Motor neuron (in vitro differentiated cells): ENCODE data around the gene PDF. TPM values are rescaled to one million over a fixed set of nuclear protein-coding genes. Genes with fewer than 3 reads are reported as not detected.

Source experiments
- ATAC-seq, 8 experiments: fragments of 200-7000 bp; cut with Tn5 transposase; replicated peaks in 6 of 8; 2 replicates each; pipeline ENCODE4 v1.8.0; 2021; ENCODE audit warnings: mild to moderate bottlenecking in 8 of 8, moderate library complexity in 8 of 8
- H3K27ac ChIP-seq, 2 donors: fragments of 250-450 bp; sonication (Bioruptor Pico); 2 replicates each; pipeline ENCODE4 v1.9.0; 2021; ENCODE audit warnings: antibody characterized with exemption in 2 of 2, mild to moderate bottlenecking in 2 of 2, moderate library complexity in 1 of 2
- H3K4me1 ChIP-seq, 2 donors: fragments of 250-450 bp; sonication (Bioruptor Pico); replicated peaks in 1 of 2; 2 replicates each; pipeline ENCODE4 v1.6.1; 2021; ENCODE audit warnings: antibody characterized with exemption in 2 of 2, mild to moderate bottlenecking in 2 of 2, moderate library complexity in 1 of 2
- H3K4me3 ChIP-seq, 5 donors: fragments of 250-450 bp; sonication (Bioruptor Pico); 2 replicates each; pipeline ENCODE4 v1.9.0; 2021; ENCODE audit warnings: antibody characterized with exemption in 5 of 5, mild to moderate bottlenecking in 5 of 5, moderate library complexity in 4 of 5
- WGBS, 10 experiments: fragments of 450-650 bp; shearing (Covaris generic); methylation state at CpG; one replicate each; pipeline ENCODE4 v1.0.0; 2022; 5-methylcytosine and 5-hydroxymethylcytosine counted together
- in situ Hi-C, 9 experiments: fragments of 400-800 bp; cut with MboI; loops; one replicate each; pipeline ENCODE4 v1.15.0; 2021; ENCODE audit warnings: low sequenced_read_pairs in 9 of 9, low pct_unique_long_range_greater_than_20kb in 2 of 9; ENCODE audit not compliant: unreplicated experiment in 9 of 9
- total RNA-seq, 8 experiments: library from RNA; unstranded; fragments of 300-600 nt; gene quantifications; 2 replicates each; pipeline versions ENCODE4 v1.2.3 to v1.2.4, GENCODE V29; 2022

PDF gene
- total RNA-seq, 8 experiments from 2014 or later = 3.0 to 12.8 (median 5.8) TPM

DNA sequence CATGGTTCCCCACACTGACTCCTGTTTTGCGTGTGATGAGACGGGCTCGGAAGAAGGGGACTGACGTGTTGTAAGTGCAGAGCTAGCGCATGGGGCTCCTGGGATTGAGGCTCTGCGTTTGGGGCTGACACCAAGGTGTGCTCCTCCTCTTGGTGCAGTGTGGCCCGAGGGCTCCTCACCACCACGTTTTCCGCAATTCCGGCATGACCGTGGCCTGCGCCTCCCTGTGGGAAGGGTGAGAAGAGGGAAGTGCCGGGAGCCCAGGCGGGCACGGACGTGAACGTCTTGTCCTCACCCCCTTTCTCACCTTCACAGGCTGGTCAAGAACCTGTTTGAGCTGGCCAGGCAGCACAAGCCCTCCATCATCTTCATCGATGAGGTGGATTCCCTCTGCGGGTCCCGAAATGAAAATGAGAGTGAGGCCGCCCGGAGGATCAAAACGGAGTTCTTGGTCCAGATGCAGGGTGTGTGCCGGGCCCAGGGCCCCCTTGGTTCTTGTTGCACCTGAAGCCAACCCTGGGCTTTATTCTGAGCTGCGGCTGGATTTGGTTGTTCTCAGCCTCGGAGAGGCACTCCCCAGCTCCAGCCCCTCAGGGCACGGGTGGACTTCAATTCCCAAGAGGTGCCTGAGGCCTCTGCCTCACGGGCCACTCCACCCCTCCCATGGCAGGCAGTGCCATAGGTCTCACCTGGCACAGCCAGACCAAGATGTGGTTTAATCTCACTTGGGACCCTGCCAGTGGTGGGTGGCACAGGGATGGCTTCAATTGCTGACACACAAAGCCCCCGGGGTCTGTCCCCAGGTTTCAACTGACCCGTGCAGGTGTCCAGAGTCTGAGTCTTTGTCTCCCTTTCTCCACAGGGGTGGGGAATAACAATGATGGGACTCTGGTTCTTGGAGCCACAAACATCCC lies 10.3 kb downstream of the PDF start:
- H3K4me3 ChIP-seq = no peak overlapping the region
- in situ Hi-C loops = no loop called here
- H3K4me1 ChIP-seq = no peaks in the 10 kb centered on the region
- ATAC-seq = no peak
- no peak overlapping the region for H3K27ac ChIP-seq
- 84 to 100% (median 92%) methylated on average over 2 to 13 of the region's 30 CpGs; no CpG with 5 or more reads in 4 of the 10 experiments for WGBS, 10 experiments

DNA sequence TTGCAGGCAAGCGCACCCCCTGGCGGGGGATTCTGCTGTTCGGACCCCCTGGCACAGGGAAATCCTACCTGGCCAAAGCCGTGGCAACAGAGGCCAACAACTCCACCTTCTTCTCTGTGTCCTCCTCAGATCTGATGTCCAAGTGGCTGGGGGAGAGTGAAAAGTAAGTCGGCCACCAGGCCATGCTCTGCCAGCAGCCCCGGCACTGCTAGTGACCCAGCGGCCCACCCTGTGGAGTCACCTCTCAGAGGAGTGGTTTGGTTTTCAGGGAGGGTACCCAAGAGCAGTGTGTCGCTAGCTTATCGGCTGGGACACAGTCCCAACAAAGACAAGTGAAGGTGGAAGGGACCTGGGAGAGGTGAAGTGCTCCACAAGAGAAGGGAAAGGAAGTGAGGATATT lies 11.0 kb downstream of the PDF start:
- Histone ChIP-seq H3K4me3 (no peak overlapping the region), H3K4me1 (no peaks in the 10 kb centered on the region), H3K27ac (no peak overlapping the region)
- in situ Hi-C loops = no loop called here
- ATAC-seq = no peak
- WGBS, 10 experiments = 69 to 100% (median 92%) methylated on average over 2 to 7 of the region's 9 CpGs; no CpG with 5 or more reads in 4 of the 10 experiments

DNA sequence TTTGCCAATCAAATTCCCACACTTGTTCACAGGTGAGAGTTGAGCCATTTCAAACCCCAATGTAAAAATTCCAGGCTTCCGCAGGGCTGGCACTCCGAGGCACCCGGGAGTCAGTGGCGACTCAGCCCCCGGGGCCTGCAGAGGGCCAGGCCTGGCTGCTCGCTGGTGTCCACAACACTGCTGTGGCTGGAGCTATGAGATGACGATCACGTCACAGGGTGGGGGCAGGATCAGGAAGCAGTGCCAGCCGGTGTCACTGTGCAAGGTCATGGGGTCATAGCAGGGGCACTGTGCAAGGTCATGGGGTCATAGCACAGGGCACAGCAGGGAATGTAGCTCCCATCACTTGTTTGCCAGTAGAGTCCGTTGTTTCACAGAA lies 11.5 kb downstream of the PDF start:
- Histone ChIP-seq H3K27ac (no peak overlapping the region), H3K4me3 (no peak overlapping the region), H3K4me1 (no peaks in the 10 kb centered on the region)
- WGBS, 10 experiments = 80 to 84% methylated on average over 2 to 5 of the region's 10 CpGs; no CpG with 5 or more reads in 8 of the 10 experiments
- in situ Hi-C loops = no loop called here
- no peak for ATAC-seq

DNA sequence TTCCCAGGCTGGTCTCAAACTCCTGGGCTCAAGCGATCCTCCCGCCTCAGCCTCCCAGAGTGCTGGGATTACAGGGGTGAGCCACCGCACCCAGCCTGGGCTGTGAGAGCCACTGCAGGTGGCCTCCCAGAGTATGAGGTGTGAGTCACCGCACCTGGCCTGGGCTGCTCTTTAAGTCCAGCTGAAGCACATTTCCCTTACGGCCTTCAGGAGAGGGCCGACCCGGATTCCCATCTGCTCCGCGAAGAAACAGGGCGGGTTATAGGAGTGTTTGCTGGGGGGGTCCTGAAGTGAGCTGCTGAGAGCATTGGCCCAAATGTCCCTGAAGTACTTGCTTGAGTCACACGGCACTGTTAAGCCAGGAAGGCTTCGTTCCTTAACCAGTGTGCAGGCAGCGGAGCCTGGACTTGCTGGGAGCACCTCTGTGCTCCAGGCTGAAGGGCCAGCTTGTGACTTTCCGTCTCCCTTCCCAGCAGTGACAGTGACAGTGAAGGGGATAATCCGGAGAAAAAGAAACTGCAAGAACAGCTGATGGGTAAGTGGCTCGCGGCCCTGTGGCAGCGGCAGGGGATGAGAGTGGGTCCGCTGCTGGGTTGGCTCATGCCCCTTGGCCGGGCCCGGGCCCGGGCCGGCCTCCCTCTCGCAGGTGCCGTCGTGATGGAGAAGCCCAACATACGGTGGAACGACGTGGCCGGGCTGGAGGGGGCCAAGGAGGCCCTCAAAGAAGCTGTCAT lies 12.0 kb downstream of the PDF start:
- Histone ChIP-seq H3K4me3 (no peak overlapping the region), H3K4me1 (no peaks in the 10 kb centered on the region), H3K27ac (no peak overlapping the region)
- ATAC-seq = no peak
- in situ Hi-C loops = no loop called here
- 90 to 100% (median 98%) methylated on average over 1 to 15 of the region's 30 CpGs; no CpG with 5 or more reads in 2 of the 10 experiments for WGBS, 10 experiments

DNA sequence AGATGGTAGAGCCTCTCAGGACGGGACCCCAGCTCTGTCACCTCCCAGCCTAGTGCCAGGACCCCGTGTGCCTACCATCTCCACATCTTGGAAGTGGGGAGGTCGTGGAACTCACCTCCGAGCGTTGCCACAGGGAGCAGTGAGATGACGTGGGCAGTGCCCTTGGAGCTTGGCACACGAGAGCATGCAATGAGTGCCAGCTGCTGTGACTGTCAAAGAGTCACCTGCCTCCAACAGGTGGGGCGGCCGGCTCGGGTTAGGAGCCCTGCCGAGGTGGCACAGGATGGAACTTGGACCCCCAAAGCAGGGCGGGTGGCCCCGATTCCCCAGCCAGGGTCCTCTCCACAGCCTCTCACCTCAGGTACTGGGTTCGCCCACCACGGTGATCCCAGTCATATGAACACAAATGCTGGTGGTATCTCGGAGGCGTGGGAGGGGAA lies 13.8 kb downstream of the PDF start:
- Histone ChIP-seq H3K27ac (no peak overlapping the region), H3K4me3 (no peak overlapping the region), H3K4me1 (peaks cover 6% of the 10 kb centered on the region in 2 donors)
- in situ Hi-C loops = no loop called here
- no peak for ATAC-seq
- 40 to 100% methylated on average over 1 of the region's 17 CpGs; no CpG with 5 or more reads in 8 of the 10 experiments for WGBS, 10 experiments

DNA sequence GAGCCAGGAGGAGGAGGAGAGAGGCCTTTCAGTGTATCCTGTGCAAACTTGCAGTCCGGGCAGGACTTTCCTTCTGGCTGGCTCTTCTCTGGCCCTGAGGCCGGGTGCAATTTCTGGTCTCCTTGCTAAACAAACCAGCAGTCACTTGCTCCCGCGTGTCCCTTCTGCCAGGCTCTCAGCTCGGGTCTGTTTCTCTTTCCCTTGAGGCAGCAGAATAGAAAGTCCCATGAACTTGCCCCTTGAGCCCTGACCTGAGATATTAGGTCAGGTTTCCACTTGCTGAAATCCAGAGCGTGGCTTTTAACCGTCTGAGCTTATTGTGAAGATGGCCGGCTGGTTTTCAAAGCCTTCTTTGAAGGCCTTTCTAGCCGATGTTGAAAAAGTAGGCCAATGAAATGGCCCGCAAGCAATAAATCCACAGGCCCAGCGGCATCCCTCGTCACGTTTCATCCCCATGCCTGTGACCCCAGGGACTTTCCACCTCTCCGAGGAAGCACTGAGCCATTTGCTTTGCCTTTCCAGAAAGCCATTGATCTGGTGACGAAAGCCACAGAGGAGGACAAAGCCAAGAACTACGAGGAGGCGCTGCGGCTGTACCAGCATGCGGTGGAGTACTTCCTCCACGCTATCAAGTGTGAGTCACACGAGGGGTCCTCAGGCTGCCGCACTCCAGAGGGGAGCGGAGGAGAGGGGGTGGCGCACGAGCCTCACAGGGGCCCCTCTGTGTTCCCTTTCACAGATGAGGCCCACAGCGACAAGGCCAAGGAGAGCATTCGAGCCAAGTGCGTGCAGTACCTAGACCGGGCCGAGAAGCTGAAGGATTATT lies 14.7 kb downstream of the PDF start:
- WGBS, 10 experiments = 67 to 100% (median 83%) methylated on average over 2 to 16 of the region's 30 CpGs; no CpG with 5 or more reads in 1 of the 10 experiments
- H3K27ac ChIP-seq = peak overlapping the region in 1 of 2 donors; percentile 69
- no peak overlapping the region for H3K4me3 ChIP-seq
- in situ Hi-C loops = no loop called here
- H3K4me1 ChIP-seq = peaks cover 6% of the 10 kb centered on the region in 2 donors
- no peak for ATAC-seq

DNA sequence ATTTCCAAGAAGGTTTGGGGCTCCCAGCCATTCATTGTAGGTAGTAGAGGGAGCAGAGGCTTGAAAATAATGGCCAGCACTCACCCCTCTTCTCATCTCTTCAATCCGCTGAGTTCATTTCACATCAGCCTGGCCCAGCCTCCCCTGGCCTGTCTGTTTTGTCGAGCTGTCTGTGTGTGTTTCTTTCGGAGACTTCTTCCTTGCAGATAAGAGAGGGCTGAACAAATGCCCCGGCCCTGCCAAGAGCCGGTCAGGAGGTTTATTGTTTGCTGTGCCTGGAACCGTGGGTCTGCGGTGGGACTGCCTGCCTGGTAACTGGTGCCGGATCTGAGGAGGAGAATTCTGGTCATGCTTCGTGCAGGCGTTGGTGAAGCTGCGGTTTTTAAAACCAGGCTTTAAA lies 15.9 kb downstream of the PDF start:
- H3K4me1 ChIP-seq = peaks cover 6% of the 10 kb centered on the region in 2 donors
- no peak for ATAC-seq
- no peak overlapping the region for H3K27ac ChIP-seq
- H3K4me3 ChIP-seq = no peak overlapping the region
- in situ Hi-C loops = no loop called here
- 78 to 100% (median 95%) methylated on average over 1 to 8 of the region's 11 CpGs; no CpG with 5 or more reads in 2 of the 10 experiments for WGBS, 10 experiments

DNA sequence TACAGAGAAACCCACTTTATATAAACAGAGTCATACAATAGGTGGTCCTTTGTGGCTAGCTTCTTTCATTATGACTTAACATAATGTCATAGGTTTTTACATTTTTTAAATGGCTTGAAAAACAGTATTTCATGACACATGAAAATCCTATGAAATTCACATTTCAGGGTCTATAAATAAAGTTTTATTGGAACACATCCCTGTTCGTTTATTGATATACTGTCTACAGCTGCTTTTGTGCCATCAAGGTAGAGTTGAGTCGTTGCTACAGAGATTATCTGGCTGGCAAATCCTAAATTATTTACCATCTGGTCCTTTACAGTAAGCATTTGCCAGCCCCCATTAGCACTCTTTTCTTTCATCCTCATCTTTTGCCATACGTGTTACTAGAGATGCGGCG lies 16.9 kb downstream of the PDF start:
- in situ Hi-C loops = no loop called here
- WGBS, 10 experiments = 77 to 100% (median 96%) methylated on average over 2 to 5 of the region's 5 CpGs; no CpG with 5 or more reads in 2 of the 10 experiments

DNA sequence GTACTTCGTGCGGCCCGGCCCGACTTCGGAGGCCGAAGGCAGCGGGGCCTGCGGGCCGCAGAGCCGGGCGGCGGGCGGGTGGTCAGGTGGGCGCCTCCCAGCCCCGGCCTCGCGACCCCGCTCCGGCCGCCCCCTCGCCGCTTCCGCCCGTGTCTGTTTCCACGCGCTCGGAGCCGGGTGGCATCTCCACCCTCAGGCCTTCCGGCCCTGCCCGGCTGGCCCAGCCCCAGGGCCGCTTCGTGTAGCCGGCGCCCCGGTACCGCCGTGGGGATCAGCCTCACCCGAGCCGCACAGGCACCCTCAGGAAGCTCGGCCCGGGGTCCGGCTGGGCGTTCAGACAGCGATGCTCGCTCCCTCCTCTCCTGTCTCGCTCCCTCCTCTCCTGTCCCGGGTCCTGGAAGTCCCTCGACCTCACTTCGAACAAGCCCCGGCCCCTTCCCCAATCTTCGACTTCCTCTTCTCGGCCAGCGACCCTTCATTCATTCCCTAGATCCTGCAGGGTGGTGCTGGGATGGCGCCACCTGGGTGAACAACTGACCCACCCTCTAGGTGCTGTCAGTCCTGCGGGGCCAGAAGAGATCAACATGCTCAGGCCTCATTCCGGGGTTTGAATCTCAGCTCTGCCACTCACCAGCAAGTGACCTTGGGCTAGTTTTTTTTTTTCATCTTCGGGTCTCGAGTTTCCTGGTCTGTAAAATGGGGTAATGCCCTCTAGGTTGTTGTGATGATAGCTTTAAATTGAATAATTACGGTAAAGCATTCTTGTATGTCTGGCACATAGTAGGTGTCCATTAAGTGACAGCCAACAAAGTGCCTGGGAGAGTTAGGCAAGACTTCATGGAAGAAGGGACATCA lies 18.6 kb downstream of the PDF start:
- Histone ChIP-seq H3K4me3 (peak overlapping the region; percentile 76 to 98 (median 90)), H3K27ac (peak overlapping the region; percentile 74 to 81), H3K4me1 (peaks cover 6% of the 10 kb centered on the region in 2 donors)
- 0 to 33% (median 5%) methylated on average over 1 to 14 of the region's 59 CpGs; no CpG with 5 or more reads in 2 of the 10 experiments for WGBS, 10 experiments
- peak; percentile 54 to 68 (median 60) for ATAC-seq
- in situ Hi-C loops = no loop called here

More for the DNA sequence above, 16.9 kb downstream of the PDF start:
- Histone ChIP-seq H3K27ac (no peak overlapping the region), H3K4me1 (peaks cover 6% of the 10 kb centered on the region in 2 donors), H3K4me3 (no peak overlapping the region)
- no peak for ATAC-seq

DNA sequence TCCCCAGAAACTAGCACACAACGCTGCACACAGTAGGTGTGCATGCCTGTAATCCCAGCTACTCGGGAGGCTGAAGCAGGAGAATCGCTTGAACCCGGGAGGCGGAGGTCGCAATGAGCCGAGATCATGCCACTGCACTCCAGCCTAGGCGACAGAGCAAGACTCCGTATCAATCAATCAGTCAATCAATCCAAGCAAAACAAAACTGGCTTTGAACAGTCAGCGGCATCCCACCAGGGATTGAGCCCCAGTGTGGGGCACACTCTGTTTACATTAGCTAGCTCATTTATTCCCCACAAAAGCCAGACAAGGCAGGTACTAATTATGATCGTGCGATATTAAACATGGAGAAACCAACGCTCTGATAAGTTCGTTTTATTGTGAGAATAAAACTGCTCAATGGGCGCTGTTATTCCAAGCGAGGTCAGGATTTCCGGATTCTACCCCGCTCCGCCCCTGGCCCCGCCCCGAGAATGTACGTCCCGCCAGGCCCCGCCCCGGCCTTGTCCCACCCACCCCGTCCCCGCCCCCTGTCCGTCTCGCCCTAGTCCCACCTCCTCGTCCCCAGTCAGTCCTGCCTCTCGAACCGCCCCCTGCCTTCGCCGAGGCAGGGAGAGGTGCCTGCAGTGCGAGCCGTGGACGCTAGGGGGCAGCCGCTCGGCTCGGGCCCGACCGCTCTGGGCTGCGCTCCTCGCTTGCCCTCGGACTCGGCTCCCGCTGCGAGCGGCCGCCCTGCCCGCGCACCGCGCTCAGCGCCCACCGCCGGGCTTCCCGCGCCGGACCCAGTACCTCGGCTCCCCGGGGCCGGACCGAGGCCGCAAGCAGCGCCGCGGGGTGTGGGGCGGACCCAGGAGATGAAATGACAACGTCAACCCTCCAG lies 19.5 kb downstream of the PDF start, which contains the start of gene VPS4A:
Gene VPS4A, plus strand, starts transcription at position 698 of the 880 bp plus-strand sequence. Its CDS starts 162 bp downstream, at position 860.
- peak; percentile 88 to 99 (median 96) for ATAC-seq
- in situ Hi-C loops = no loop called here
- 37 to 100% (median 89%) methylated on average over 1 to 7 of the region's 70 CpGs; no CpG with 5 or more reads in 6 of the 10 experiments for WGBS, 10 experiments
- peak within 1 kb of the TSS; percentile 76 to 98 (median 90) for H3K4me3 ChIP-seq
- H3K27ac ChIP-seq = peak within 1 kb of the TSS; percentile 74 to 81
- H3K4me1 ChIP-seq = peaks cover 6% of the 10 kb centered on the region in 2 donors

DNA sequence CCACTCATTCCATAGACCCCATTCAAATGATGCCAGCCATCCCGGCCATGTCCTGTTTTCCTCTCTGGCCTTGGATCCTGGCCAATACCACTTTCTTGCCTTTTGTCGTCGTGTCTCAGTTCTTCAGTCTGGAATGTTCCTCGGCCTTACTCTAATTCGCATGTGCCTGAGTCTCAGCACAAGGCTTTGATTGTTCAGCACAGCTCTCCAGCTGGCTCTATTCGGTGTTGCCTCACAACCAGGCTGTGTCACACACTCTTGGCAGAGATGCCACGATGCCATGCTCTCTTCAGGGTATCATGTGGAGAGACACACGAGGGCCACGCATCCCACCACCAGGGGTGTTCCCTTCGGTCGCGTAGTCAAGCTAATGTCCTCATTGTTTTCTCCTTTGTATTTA lies 21.1 kb downstream of the PDF start:
- ATAC-seq = peak in 1 of 8 experiments; percentile 2
- H3K4me1 ChIP-seq = peaks cover 6% of the 10 kb centered on the region in 2 donors
- WGBS, 10 experiments = 16 to 100% (median 89%) methylated on average over 1 to 11 of the region's 12 CpGs; no CpG with 5 or more reads in 1 of the 10 experiments
- H3K4me3 ChIP-seq = no peak overlapping the region
- no peak overlapping the region for H3K27ac ChIP-seq
- in situ Hi-C loops = no loop called here
